Activated CD8-positive, alpha-beta T cell treated with anti-CD3 and anti-CD28 coated beads for 36 hours (primary cell): ENCODE data around the gene IRF2. TPM values are rescaled to one million over a fixed set of nuclear protein-coding genes. Genes with fewer than 3 reads are reported as not detected.

Source experiments
- ATAC-seq: fragments of 200-7000 bp; cut with Tn5 transposase; one replicate; pipeline ENCODE4 v1.10.0; 2021; ENCODE audit warnings: mild to moderate bottlenecking, moderate library complexity
- CTCF ChIA-PET: fragments of 350-600 bp; sonication (Branson Sonifier 250); formaldehyde crosslinking; loops from one replicate; lab custom pipeline; 2021; ENCODE audit warnings: antibody characterized with exemption; lab: Charles Lee
- POLR2A ChIA-PET: fragments of 350-600 bp; sonication (Branson Sonifier 250); formaldehyde crosslinking; loops from one replicate; lab custom pipeline; 2021; ENCODE audit warnings: antibody characterized with exemption; lab: Charles Lee
- DNase-seq: peaks from one replicate; pipeline ENCODE4 v3.0.0-alpha.2; 2020
- H3K27ac Mint-ChIP-seq: one replicate; pipeline ENCODE4 v1.8.0; 2021; ENCODE audit warnings: mild to moderate bottlenecking, mixed read lengths
- H3K27me3 Mint-ChIP-seq: one replicate; pipeline ENCODE4 v1.8.0; 2021; ENCODE audit warnings: mixed read lengths
- H3K36me3 Mint-ChIP-seq: one replicate; pipeline ENCODE4 v1.8.0; 2021; ENCODE audit warnings: low read depth, mixed read lengths
- H3K4me1 Mint-ChIP-seq: one replicate; pipeline ENCODE4 v1.8.0; 2021; ENCODE audit warnings: low read depth, mixed read lengths
- H3K4me3 Mint-ChIP-seq: one replicate; pipeline ENCODE4 v1.8.0; 2021; ENCODE audit warnings: mild to moderate bottlenecking, moderate library complexity, mixed read lengths
- H3K9me3 Mint-ChIP-seq: one replicate; pipeline ENCODE4 v1.8.0; 2021; ENCODE audit warnings: mixed read lengths
- CTCF ChIP-seq: fragments of 200-600 bp; IDR thresholded peaks from one replicate; pipeline ENCODE4 v1.8.0; 2022; ENCODE audit warnings: antibody characterized with exemption, mild to moderate bottlenecking
- intact Hi-C: fragments of 100-400 bp; cut with micrococcal nuclease; formaldehyde crosslinking; loops from one replicate; pipeline ENCODE4 v1.10.0; 2022
- total RNA-seq, 2 experiments: library from RNA; stranded (reverse); gene quantifications; one replicate each; pipeline ENCODE4 v1.2.3, GENCODE V29; 2021

IRF2 gene
- total RNA-seq, 2 experiments from 2014 or later: 48.1 to 56.4 TPM

GRCh38 chr4:184427687-184428086 lies 46.7 kb downstream of the IRF2 start:
- POLR2A ChIA-PET: no interaction called here
- Mint-ChIP-seq H3K9me3 (peaks cover 4% of the 10 kb centered on the region), H3K4me3 (no peak overlapping the region), H3K27ac (peak overlapping the region; percentile 57), H3K27me3 (no peaks in the 10 kb centered on the region), H3K36me3 (peaks cover 40% of the 10 kb centered on the region), H3K4me1 (peaks cover 45% of the 10 kb centered on the region)
- TF ChIP-seq CTCF: no peak
- DNase-seq: no peak
- ATAC-seq: no peak
- intact Hi-C loops: no loop called here
- CTCF ChIA-PET: interaction anchor here (1.5 to 1.6 kb wide), 2 partner anchors 10 to 164 kb away, joined by 5 to 9 read pairs; no protein-coding TSS in a partner anchor

- Mint-ChIP-seq H3K27ac (peak overlapping the region; percentile 34), H3K9me3 (peaks cover 7% of the 10 kb centered on the region), H3K27me3 (no peaks in the 10 kb centered on the region), H3K4me3 (no peak overlapping the region), H3K36me3 (peaks cover 46% of the 10 kb centered on the region), H3K4me1 (peaks cover 46% of the 10 kb centered on the region)
- no peak for DNase-seq
- intact Hi-C loops: no loop called here
- ChIA-PET POLR2A (no interaction called here), CTCF (interaction anchor here (1.5 kb wide), 1 partner anchor 163 kb away, joined by 9 read pairs; no protein-coding TSS in a partner anchor)
- ATAC-seq: no peak
- TF ChIP-seq CTCF: no peak
These were observed 47.3 kb downstream of the IRF2 start for GRCh38 chr4:184427093-184427492.

DNA sequence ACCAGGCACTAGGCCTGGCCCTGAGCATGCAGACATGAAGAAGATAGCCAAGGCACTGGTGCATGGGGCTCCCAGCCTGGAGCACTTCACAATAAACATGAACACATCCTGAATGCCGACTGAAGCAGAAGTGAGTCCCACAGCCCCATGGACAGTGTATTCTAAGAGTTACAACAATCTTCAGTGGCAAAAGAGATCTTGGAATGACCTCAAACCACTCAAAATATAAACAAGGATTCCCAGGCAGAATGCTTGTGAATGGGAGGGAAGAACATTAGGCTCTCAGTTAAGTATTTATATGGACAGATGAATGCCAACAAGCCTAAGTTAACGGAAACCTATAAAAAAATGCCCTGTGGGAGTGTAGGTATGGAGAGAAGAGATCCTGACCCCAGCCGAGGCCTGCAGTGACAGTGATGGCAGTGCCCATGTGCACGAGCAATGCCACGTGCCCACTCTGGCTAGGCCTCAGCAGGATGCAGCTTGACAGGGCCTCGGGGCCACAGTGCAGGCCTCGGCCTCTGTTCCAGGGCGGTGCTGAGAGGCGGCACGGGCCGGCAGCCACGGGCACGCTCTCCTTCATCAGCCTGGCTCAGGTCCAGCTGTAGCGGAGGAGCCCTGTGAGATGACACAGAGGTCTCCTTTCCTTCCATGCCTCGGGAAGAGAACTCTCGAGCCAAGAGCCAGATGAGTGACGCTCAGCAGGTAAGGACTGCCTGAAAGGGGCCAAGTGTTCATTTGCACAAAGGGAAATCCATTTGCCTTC lies 49.2 kb downstream of the IRF2 start:
- no peak for TF ChIP-seq CTCF
- no peaks in the 10 kb centered on the region for H3K27me3 Mint-ChIP-seq
- no peak for ATAC-seq
- H3K9me3 Mint-ChIP-seq: peaks cover 7% of the 10 kb centered on the region
- peaks cover 62% of the 10 kb centered on the region for H3K36me3 Mint-ChIP-seq
- CTCF ChIA-PET: no interaction called here
- DNase-seq: no peak
- peaks cover 55% of the 10 kb centered on the region for H3K4me1 Mint-ChIP-seq
- POLR2A ChIA-PET: no interaction called here
- intact Hi-C loops: no loop called here
- no peak overlapping the region for H3K4me3 Mint-ChIP-seq
- H3K27ac Mint-ChIP-seq: peak overlapping the region; percentile 19

GRCh38 chr4:184424279-184424678 lies 50.1 kb downstream of the IRF2 start:
- CTCF ChIA-PET: no interaction called here
- peaks cover 58% of the 10 kb centered on the region for H3K4me1 Mint-ChIP-seq
- no peak overlapping the region for H3K4me3 Mint-ChIP-seq
- H3K27me3 Mint-ChIP-seq: no peaks in the 10 kb centered on the region
- peaks cover 7% of the 10 kb centered on the region for H3K9me3 Mint-ChIP-seq
- H3K36me3 Mint-ChIP-seq: peaks cover 70% of the 10 kb centered on the region
- TF ChIP-seq CTCF: no peak
- ATAC-seq: no peak
- POLR2A ChIA-PET: no interaction called here
- DNase-seq: no peak
- peak overlapping the region; percentile 19 for H3K27ac Mint-ChIP-seq
- intact Hi-C loops: no loop called here

GRCh38 chr4:184423003-184423686 lies 51.2 kb downstream of the IRF2 start:
- Mint-ChIP-seq H3K27ac (peak overlapping the region; percentile 2), H3K36me3 (peaks cover 81% of the 10 kb centered on the region), H3K4me3 (no peak overlapping the region), H3K9me3 (peaks cover 7% of the 10 kb centered on the region), H3K4me1 (peaks cover 66% of the 10 kb centered on the region), H3K27me3 (no peaks in the 10 kb centered on the region)
- ChIA-PET POLR2A (no interaction called here), CTCF (no interaction called here)
- ATAC-seq: no peak
- intact Hi-C loops: no loop called here
- no peak for TF ChIP-seq CTCF
- no peak for DNase-seq
